ENCODE results near the gene SOX21.

SOX21 gene

GRCh38 chr13:94712812-94713560, 641 bp upstream of the SOX21 start:
- no peak for TF ChIP-seq CTCF (IDR thresholded peaks at IDR 0.05; ENCODE audit: extremely low read depth, missing control alignments)
- peak; percentile 13 for DNase-seq (ENCODE audit: low spot score)

DNA sequence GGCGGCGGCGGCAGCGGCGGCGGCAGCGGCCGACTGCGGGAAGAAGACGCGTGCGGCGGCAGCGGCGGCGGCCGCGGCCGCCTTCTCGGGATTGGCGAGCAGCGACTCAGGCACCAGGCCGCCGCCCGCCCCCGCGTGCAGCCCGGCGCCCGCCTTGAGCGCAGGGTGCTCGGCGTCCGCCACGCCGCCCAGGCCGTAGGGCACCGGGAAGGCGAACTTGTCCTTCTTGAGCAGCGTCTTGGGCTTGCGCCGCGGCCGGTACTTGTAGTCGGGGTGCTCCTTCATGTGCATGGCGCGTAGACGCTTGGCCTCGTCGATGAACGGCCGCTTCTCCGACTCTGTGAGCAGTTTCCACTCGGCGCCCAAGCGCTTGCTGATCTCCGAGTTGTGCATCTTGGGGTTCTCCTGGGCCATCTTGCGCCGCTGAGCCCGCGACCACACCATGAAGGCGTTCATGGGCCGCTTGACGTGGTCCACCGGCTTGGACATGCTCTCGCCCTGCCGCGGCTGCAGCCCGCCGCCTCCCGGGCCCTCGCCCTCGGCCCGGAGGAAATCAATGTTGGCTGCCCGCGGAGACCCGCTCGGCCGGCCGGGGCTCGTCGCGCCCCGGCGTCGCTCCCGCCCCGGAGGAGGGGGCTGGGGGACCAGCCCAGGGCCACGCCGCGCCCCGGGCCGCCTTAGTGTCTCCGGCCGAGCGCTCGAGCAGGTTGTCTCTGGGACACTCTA, 621 bp downstream of the SOX21 start:
- no peak for TF ChIP-seq CTCF (IDR thresholded peaks at IDR 0.05; ENCODE audit: extremely low read depth, missing control alignments)
- peak; percentile 69 for DNase-seq (ENCODE audit: low spot score)

GRCh38 chr13:94710881-94711560, 1.3 kb downstream of the SOX21 start:
- DNase-seq (ENCODE audit: low spot score): peak; percentile 77

GRCh38 chr13:94710065-94710781, 2.1 kb downstream of the SOX21 start:
- peak; percentile 42 for DNase-seq (ENCODE audit: low spot score)
- no peak for TF ChIP-seq CTCF (IDR thresholded peaks at IDR 0.05; ENCODE audit: extremely low read depth, missing control alignments)

More at GRCh38 chr13:94710881-94711560, 1.3 kb downstream of the SOX21 start:
- TF ChIP-seq CTCF (IDR thresholded peaks at IDR 0.05; ENCODE audit: extremely low read depth, missing control alignments): no peak

DNA sequence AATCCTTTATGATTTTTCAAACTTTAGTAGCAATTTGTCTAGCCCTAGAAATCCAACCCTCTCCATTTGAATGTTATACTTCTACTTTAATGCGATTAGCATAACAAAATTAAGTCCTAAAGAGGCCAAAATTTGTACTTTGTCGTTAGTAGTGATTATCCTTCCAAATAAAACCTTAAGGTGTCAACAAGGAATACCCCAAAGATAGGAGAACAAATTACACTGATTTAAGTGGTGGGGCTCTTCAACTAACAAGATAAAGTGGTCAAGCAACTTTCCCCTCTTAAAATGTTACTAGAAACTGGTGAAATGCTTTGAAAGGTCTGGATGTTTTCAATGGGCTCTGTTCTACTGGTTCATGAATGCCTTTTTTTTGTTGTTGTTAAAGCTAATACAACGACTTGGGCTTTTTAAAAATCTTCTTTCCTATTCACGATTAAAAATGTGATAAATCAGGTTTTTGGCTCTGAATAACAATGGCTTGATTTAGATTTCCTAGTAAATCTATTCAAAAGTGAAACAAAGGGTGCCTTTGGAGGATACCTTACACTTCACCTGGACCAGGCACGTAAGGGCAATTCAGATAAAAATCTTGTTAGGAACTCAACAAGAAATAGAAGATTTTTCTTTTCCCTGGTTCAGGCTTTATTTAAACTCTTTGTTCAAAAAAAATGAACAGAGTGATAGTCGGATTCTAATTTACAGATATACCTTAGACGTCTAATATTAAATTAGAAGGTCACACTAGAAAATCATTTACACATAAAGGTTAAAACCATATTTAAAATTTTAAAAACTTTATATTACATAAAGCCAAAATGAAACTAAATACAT, 3.1 kb downstream of the SOX21 start:
- DNase-seq (ENCODE audit: low spot score): peak; percentile 10
- no peak for TF ChIP-seq CTCF (IDR thresholded peaks at IDR 0.05; ENCODE audit: extremely low read depth, missing control alignments)

GRCh38 chr13:94708031-94708859, 4.1 kb downstream of the SOX21 start:
- DNase-seq (ENCODE audit: low spot score): peak; percentile 44
- TF ChIP-seq CTCF (IDR thresholded peaks at IDR 0.05; ENCODE audit: extremely low read depth, missing control alignments): no peak

Measured in GM20000 (cell line).